Muscle layer of colon (tissue), 2 donors: ENCODE measurements around the gene KRT73.
"Not testable (repeated sequence)": the region's sequence is repeated elsewhere in the genome, so short reads cannot be mapped to it uniquely, and the experiment has no call there.

Source experiments
- H3K27ac ChIP-seq: one replicate; pipeline ENCODE4 v1.7.0; 2013; ENCODE audit warnings: low read depth, mild to moderate bottlenecking, low read length, moderate library complexity
- H3K27me3 ChIP-seq, 2 donors: one replicate each; pipeline ENCODE4 v1.7.0; 2013; ENCODE audit warnings: low read length in 2 of 2, mild to moderate bottlenecking in 2 of 2; ENCODE audit not compliant: insufficient read depth in 2 of 2, control insufficient read depth in 1 of 2
- H3K36me3 ChIP-seq: one replicate; pipeline ENCODE4 v1.7.0; 2013; ENCODE audit warnings: mild to moderate bottlenecking, low read length; ENCODE audit not compliant: insufficient read depth
- H3K4me1 ChIP-seq: one replicate; pipeline ENCODE4 v1.7.0; 2013; ENCODE audit warnings: mild to moderate bottlenecking, low read length; ENCODE audit not compliant: insufficient read depth
- H3K4me3 ChIP-seq, 2 donors: one replicate each; pipeline ENCODE4 v1.7.0; 2013; ENCODE audit warnings: low read length in 2 of 2, low read depth in 1 of 2, mild to moderate bottlenecking in 1 of 2, moderate library complexity in 1 of 2
- H3K9ac ChIP-seq: one replicate; pipeline ENCODE4 v1.7.0; 2013; ENCODE audit warnings: low read length
- H3K9me3 ChIP-seq: one replicate; pipeline ENCODE4 v1.7.0; 2013; ENCODE audit warnings: mild to moderate bottlenecking, low read length
- donor health status: abdominal sarcoma.
- donor health status: Adenocarcinoma of cecum.

Gene KRT73

DNA sequence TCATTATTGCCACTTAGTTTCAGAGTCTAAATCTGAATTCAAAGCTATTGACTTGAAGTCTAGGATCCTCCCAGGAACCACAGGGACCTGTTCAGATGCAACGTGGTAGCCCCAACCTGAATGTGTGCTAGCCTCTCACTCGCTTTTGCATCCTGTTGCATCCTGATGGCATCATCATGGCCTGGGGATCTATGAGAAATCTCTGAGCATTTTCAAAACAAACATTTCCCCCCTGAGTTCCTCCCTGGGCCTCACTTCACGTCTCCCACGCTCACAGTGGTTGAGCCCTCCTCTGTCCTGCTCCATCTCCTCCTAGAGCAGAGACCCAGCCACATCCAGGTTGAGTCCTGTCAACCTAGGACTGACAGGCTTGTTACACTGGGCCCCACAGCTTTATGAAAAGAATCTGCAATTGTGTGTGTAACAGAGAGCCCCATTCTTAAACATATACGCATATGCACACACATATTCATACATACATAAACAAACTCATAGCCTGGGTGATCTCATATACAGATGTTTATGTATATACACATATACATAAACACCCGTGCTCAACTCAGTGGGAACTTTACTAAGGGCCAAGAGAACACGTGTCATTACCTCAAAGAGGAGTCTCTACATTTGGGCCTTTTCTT, 11.7 kb downstream of the KRT73 start:
- H3K36me3 ChIP-seq: no peaks in the 10 kb centered on the region

GRCh38 chr12:52606096-52606495, 12.3 kb downstream of the KRT73 start:
- Histone ChIP-seq H3K4me3 (no peak overlapping the region), H3K4me1 (no peaks in the 10 kb centered on the region), H3K36me3 (no peaks in the 10 kb centered on the region), H3K27me3 (peaks cover 9 to 19% of the 10 kb centered on the region in 2 donors), H3K27ac (no peak overlapping the region), H3K9me3 (no peaks in the 10 kb centered on the region), H3K9ac (no peak overlapping the region)

More for the DNA sequence above, 11.7 kb downstream of the KRT73 start:
- Histone ChIP-seq H3K4me1 (no peaks in the 10 kb centered on the region), H3K27me3 (peaks cover 5 to 13% of the 10 kb centered on the region in 2 donors), H3K9me3 (no peaks in the 10 kb centered on the region), H3K4me3 (no peak overlapping the region), H3K27ac (no peak overlapping the region), H3K9ac (no peak overlapping the region)

GRCh38 chr12:52605542-52605941, 12.8 kb downstream of the KRT73 start:
- no peak overlapping the region for H3K9ac ChIP-seq
- no peaks in the 10 kb centered on the region for H3K36me3 ChIP-seq
- peaks cover 9 to 21% of the 10 kb centered on the region in 2 donors for H3K27me3 ChIP-seq
- H3K4me3 ChIP-seq: no peak overlapping the region
- H3K4me1 ChIP-seq: no peaks in the 10 kb centered on the region
- no peak overlapping the region for H3K27ac ChIP-seq
- H3K9me3 ChIP-seq: no peaks in the 10 kb centered on the region

GRCh38 chr12:52604859-52605258, 13.5 kb downstream of the KRT73 start:
- no peaks in the 10 kb centered on the region for H3K36me3 ChIP-seq
- H3K4me1 ChIP-seq: no peaks in the 10 kb centered on the region
- H3K4me3 ChIP-seq: no peak overlapping the region
- H3K27ac ChIP-seq: no peak overlapping the region
- no peaks in the 10 kb centered on the region for H3K9me3 ChIP-seq
- no peak overlapping the region for H3K9ac ChIP-seq
- H3K27me3 ChIP-seq: peaks cover 9 to 25% of the 10 kb centered on the region in 2 donors

DNA sequence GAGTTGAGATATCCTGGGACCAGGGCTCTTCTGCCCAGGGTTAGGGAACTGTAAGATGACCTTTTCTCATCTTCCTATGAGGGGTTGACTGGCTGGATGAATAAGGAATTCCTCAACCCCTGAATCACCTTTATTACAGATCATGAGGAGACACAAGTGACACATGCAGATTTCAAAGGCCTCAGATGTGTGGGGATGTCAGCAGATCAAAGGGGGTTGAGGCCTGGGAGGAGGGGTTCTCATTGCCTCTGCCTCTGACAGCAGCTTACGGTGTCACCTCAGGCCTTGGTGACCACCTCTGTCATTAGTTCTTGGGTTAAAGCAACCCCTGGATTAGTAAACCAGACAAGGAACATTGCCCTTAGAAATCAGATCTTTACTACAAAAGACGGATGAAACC, 15.0 kb downstream of the KRT73 start:
- H3K4me1 ChIP-seq: no peaks in the 10 kb centered on the region
- peaks cover 9 to 19% of the 10 kb centered on the region in 2 donors for H3K27me3 ChIP-seq
- H3K27ac ChIP-seq: no peak overlapping the region
- H3K9me3 ChIP-seq: no peaks in the 10 kb centered on the region
- H3K36me3 ChIP-seq: no peaks in the 10 kb centered on the region
- H3K9ac ChIP-seq: no peak overlapping the region
- no peak overlapping the region for H3K4me3 ChIP-seq

DNA sequence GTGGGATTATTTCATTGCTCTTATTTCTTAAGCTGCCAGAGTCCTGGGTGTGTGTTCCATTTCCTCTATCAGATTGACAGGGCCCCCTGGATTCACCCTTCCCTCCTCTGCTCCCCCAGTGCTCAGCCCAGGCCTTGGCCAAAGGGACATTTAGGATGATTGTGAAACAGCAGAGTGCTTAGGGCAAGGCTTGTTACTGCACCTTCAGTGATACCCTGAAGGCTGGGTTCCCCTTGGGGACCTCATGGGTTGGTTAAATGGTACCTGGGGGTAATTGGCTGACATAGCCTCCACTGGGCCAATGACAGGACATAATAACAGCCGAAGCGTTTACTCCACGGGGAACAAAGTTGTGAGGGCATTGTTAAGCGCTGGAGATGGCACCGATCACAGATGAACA, 15.8 kb downstream of the KRT73 start:
- H3K27me3 ChIP-seq: peaks cover 9 to 19% of the 10 kb centered on the region in 2 donors
- H3K4me1 ChIP-seq: no peaks in the 10 kb centered on the region
- no peaks in the 10 kb centered on the region for H3K9me3 ChIP-seq
- H3K36me3 ChIP-seq: no peaks in the 10 kb centered on the region
- H3K4me3 ChIP-seq: no peak overlapping the region
- no peak overlapping the region for H3K9ac ChIP-seq
- no peak overlapping the region for H3K27ac ChIP-seq

DNA sequence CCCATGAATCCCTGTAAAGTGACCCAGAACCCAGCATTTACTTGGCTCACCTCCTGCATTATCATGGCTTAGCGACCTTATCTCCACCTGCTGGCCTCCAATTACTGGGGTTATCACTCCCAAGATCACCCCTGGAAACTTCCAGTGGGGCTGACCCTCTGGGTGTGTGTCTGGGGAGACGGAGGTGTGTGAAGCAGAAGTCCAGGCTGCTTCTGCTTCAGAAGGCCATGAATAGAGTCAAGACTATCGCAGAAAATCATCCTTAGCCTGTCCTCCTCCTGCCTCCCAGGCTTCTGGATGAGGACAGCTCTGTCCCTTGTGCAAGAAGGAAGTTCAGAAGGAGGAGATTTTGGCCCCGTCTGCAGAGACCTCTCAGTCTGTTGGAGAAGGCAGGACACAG, 16.7 kb downstream of the KRT73 start:
- Histone ChIP-seq H3K27ac (no peak overlapping the region), H3K4me3 (no peak overlapping the region), H3K9me3 (no peaks in the 10 kb centered on the region), H3K4me1 (no peaks in the 10 kb centered on the region), H3K36me3 (no peaks in the 10 kb centered on the region), H3K27me3 (peaks cover 9 to 19% of the 10 kb centered on the region in 2 donors), H3K9ac (no peak overlapping the region)

DNA sequence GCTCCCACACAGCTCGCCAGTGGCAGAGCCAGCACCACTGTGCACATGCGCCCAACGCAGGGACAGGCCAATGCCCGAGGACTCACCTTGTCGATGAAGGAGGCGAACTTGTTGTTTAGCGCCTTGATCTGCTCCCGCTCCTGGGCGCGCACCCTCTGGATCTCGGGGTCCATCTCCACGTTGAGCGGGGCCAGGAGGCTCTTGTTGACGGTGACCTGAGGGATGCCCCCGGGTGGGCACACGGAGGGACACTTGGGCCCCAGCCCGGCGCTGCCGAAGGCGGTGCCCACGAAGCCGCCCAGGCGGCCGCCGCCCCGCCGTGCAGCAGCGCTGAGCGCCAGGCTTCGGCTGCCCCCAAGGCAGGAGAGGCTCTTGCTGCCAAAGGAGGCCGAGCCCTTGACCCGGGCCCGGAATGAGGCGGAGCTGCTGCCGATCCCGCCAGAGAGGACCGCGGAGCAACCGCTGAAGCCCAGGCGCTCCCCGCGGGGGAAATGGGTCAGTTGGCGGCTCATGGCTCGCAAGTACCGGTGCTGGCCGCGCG, 17.3 kb downstream of the KRT73 start, which contains the start of gene KRT72:
TSS of gene KRT72 (minus strand) at position 523 of the 541 bp plus-strand sequence. CDS start at position 512, 11 bp downstream.
- no peak within 1 kb of the TSS for H3K9ac ChIP-seq
- H3K27me3 ChIP-seq: peaks cover 9 to 19% of the 10 kb centered on the region in 2 donors
- no peaks in the 10 kb centered on the region for H3K9me3 ChIP-seq
- H3K36me3 ChIP-seq: no peaks in the 10 kb centered on the region
- H3K4me1 ChIP-seq: no peaks in the 10 kb centered on the region
- no peak within 1 kb of the TSS for H3K4me3 ChIP-seq
- no peak within 1 kb of the TSS for H3K27ac ChIP-seq

DNA sequence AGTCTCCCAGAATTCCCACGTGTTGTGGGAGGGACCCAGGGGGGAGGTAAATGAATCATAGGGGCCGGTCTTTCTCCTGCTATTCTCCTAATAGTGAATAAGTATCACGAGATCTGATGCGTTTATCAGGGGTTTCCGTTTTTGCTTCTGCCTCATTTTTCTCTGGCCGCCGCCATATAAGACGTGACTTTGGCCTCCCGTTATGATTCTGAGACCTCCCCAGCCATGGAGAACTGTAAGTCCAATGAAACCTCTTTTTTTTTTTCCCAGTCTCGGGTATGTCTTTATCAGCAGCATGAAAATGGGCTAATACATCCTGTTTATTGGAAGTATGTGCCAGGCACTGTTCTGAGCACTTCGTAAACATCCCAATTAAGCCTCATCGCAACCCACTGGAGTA, 17.9 kb downstream of the KRT73 start:
- no peaks in the 10 kb centered on the region for H3K9me3 ChIP-seq
- peaks cover 9 to 19% of the 10 kb centered on the region in 2 donors for H3K27me3 ChIP-seq
- H3K4me1 ChIP-seq: no peaks in the 10 kb centered on the region
- no peak overlapping the region for H3K9ac ChIP-seq
- no peaks in the 10 kb centered on the region for H3K36me3 ChIP-seq
- no peak overlapping the region for H3K4me3 ChIP-seq
- H3K27ac ChIP-seq: no peak overlapping the region

DNA sequence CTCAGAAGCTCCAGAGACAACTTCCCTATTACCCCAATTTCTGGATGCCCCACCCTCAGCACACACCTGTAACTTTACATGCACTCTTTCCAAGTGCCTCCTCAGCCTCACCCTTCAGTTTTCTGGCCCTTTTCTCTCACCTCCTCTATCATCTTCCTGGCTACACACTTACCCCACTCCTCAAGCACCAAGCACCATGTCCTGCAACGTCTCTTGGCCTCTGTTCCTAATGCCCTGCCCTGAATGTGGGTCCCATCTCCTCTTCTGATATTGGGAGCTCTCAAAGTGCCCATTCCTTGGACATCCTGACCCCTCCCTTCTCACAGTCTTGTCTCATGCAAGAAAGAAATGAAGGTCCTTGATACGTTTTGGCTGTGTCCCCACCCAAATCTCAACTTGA, 18.3 kb downstream of the KRT73 start:
- Histone ChIP-seq H3K27me3 (peaks cover 9 to 19% of the 10 kb centered on the region in 2 donors), H3K36me3 (no peaks in the 10 kb centered on the region), H3K27ac (no peak overlapping the region), H3K4me3 (no peak overlapping the region), H3K9me3 (no peaks in the 10 kb centered on the region), H3K4me1 (no peaks in the 10 kb centered on the region), H3K9ac (no peak overlapping the region)

DNA sequence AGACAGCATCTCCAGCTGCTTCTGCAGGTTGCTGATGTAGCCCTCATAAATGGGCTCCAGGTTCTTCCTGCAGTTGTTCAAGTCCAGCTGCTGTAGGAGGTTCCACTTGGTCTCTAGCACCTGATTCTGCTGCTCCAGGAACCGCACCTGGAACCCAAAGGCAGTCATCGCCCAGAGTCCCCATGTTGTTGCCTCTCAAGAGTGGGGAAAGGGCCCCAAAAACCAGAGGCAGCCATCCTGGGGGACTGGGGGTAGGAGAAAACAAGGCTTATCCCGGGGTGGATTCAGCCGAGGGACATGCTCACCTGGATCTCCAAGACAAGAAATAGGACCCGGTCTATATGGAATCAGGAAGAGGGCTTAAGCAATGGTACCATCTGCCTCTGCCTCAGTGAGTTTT, 19.4 kb downstream of the KRT73 start:
- H3K4me1 ChIP-seq: no peaks in the 10 kb centered on the region

GRCh38 chr12:52594237-52594636, 24.1 kb downstream of the KRT73 start:
- not testable (repeated sequence) for H3K9ac ChIP-seq, H3K27me3 ChIP-seq

More for the DNA sequence above, 19.4 kb downstream of the KRT73 start:
- Histone ChIP-seq H3K27me3 (peaks cover 9 to 19% of the 10 kb centered on the region in 2 donors), H3K27ac (no peak overlapping the region), H3K36me3 (no peaks in the 10 kb centered on the region), H3K4me3 (no peak overlapping the region), H3K9ac (no peak overlapping the region), H3K9me3 (no peaks in the 10 kb centered on the region)

More at GRCh38 chr12:52594237-52594636, 24.1 kb downstream of the KRT73 start:
- not testable (repeated sequence) for H3K4me1 ChIP-seq, H3K4me3 ChIP-seq, H3K27ac ChIP-seq, H3K9me3 ChIP-seq, H3K36me3 ChIP-seq
